Fibroblast of lung (primary cell): ENCODE data around the gene STX4. TPM values are rescaled to one million over a fixed set of nuclear protein-coding genes. Genes with fewer than 3 reads are reported as not detected.

Experiments used
- DNase-seq, 2 donors: peaks; one replicate each; pipeline versions ENCODE4 v3.0.0 to v3.0.0-alpha.2; 2010; ENCODE audit warnings: low read depth in 2 of 2
- H2AFZ ChIP-seq: 2 replicates; pipeline ENCODE4 v1.5.1; 2012; ENCODE audit warnings: low read length, control low read depth, inconsistent platforms
- H3K27ac ChIP-seq: 2 replicates; pipeline ENCODE4 v1.5.1; 2011; ENCODE audit warnings: low read length, control low read depth; ENCODE audit not compliant: insufficient read depth
- H3K27me3 ChIP-seq: 2 replicates; pipeline ENCODE4 v1.5.1; 2011; ENCODE audit warnings: mild to moderate bottlenecking, low read length; ENCODE audit not compliant: control insufficient read depth, insufficient read depth
- H3K36me3 ChIP-seq: 2 replicates; pipeline ENCODE4 v1.5.1; 2011; ENCODE audit warnings: low read length; ENCODE audit not compliant: control insufficient read depth, insufficient read depth
- H3K4me1 ChIP-seq: 2 replicates; pipeline ENCODE4 v1.5.1; 2011; ENCODE audit warnings: low read length; ENCODE audit not compliant: control insufficient read depth, insufficient read depth; ENCODE audit errors: extremely low read depth
- H3K4me2 ChIP-seq: 2 replicates; pipeline ENCODE4 v1.5.1; 2011; ENCODE audit warnings: low read length, control low read depth; ENCODE audit not compliant: insufficient read depth; ENCODE audit errors: extremely low read depth
- H3K4me3 ChIP-seq, 4 experiments: fragments of 200-600 bp in 1 of 4; sonication (generic) in 1 of 4; replicated peaks in 1 of 4; 2 replicates each; pipeline ENCODE4 v1.5.1; 2011 to 2016; ENCODE audit warnings: low read length in 4 of 4, low read depth in 3 of 4, mild to moderate bottlenecking in 3 of 4, control low read depth in 2 of 4, inconsistent platforms in 1 of 4, mixed read lengths in 1 of 4; ENCODE audit not compliant: insufficient read depth in 1 of 4; ENCODE audit errors: control extremely low read depth in 1 of 4
- H3K79me2 ChIP-seq: 2 replicates; pipeline ENCODE4 v1.5.1; 2012; ENCODE audit warnings: mild to moderate bottlenecking, low read length, inconsistent platforms; ENCODE audit not compliant: control insufficient read depth, insufficient read depth
- H3K9ac ChIP-seq: 2 replicates; pipeline ENCODE4 v1.5.1; 2011; ENCODE audit warnings: mild to moderate bottlenecking, low read length, control low read depth; ENCODE audit not compliant: insufficient read depth
- H3K9me3 ChIP-seq: 2 replicates; pipeline ENCODE4 v1.5.1; 2012; ENCODE audit warnings: low read depth, low read length; ENCODE audit not compliant: control insufficient read depth, insufficient read depth
- H4K20me1 ChIP-seq: 2 replicates; pipeline ENCODE4 v1.5.1; 2011; ENCODE audit warnings: low read length; ENCODE audit not compliant: control insufficient read depth, insufficient read depth; ENCODE audit errors: extremely low read depth
- EZH2 ChIP-seq: IDR thresholded peaks from 2 replicates; pipeline ENCODE4 v1.5.1; 2012; ENCODE audit warnings: low read length, control low read depth, mild to moderate bottlenecking; ENCODE audit errors: missing control alignments
- polyA plus RNA-seq, 2 donors: library from polyadenylated mRNA; depleted of rRNA in 1 of 2; stranded (reverse) in 1 of 2; unstranded in 1 of 2; fragments of >200 nt; gene quantifications; 2 replicates each; pipeline ENCODE4 v1.2.1, GENCODE V29; 2011 to 2012; ENCODE audit warnings: missing spikeins in 1 of 2
- total RNA-seq: library from RNA; depleted of rRNA; stranded (reverse); fragments of >200 nt; gene quantifications from 2 replicates; pipeline ENCODE4 v1.2.1, GENCODE V29; 2014
- TF ChIP-seq, protein P1 (sequence below), 2 donors: IDR thresholded peaks in 1 of 2; conservative IDR thresholded peaks in 1 of 2; 1 replicate in 1 of 2; 2 replicates in 1 of 2; pipeline ENCODE4 v1.5.1; 2011 to 2012; ENCODE audit warnings: low read length in 2 of 2, control low read depth in 1 of 2, inconsistent platforms in 1 of 2, low read depth in 1 of 2, mild to moderate bottlenecking in 1 of 2

The STX4 gene
- total and polyA plus RNA-seq, 2 donors (not counting 1 experiment from before 2014, with no cell fraction given), result 37.5 to 42.8 TPM

DNA sequence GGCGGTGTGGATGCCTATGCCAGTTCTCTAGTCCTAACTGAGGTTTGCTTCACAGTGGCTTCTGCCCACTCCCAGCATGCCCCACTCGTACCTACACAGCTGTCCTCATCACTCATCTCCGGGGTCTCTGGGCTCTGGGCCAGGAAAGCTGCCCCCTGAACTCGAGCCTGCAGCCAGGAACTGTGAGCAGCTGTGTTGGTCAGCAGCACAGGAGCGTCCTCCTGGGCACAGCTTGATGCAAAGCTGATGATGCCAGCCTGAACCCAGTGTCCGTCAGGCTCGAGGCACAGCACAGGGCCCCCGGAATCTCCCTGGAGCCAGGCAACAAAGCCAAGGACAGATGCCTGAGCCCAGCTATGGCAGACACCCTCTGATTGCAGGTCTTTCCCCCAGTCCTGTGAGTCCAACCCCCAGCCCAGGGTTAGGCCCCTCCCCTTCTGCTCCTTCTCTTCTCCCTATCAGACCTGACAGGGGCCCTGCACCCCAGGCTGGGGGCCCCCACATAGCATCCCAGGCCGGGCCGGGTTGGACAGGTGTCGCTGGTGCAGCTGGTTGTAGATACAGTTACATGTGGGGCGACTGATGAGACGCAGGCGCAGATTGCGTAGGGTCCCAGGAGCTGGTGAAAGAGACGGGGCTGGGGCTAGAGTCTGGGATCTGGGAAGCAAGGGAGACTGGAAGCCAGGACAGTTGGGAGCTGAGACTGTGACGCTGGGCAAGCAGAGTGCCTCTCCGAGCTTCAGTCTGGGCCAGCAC is 52.7 kb downstream of the STX4 start:
- no peak overlapping the region for H3K4me3 ChIP-seq
- H3K9me3 ChIP-seq, result no peaks in the 10 kb centered on the region
- peaks cover under 1% of the 10 kb centered on the region for H3K79me2 ChIP-seq
- no peak overlapping the region for H3K4me2 ChIP-seq
- H3K36me3 ChIP-seq, result peaks cover 18% of the 10 kb centered on the region
- no peaks in the 10 kb centered on the region for H3K4me1 ChIP-seq
- H3K9ac ChIP-seq, result no peak overlapping the region
- no peak overlapping the region for H2AFZ ChIP-seq
- no peak for TF ChIP-seq EZH2
- TF ChIP-seq, protein P1, sequence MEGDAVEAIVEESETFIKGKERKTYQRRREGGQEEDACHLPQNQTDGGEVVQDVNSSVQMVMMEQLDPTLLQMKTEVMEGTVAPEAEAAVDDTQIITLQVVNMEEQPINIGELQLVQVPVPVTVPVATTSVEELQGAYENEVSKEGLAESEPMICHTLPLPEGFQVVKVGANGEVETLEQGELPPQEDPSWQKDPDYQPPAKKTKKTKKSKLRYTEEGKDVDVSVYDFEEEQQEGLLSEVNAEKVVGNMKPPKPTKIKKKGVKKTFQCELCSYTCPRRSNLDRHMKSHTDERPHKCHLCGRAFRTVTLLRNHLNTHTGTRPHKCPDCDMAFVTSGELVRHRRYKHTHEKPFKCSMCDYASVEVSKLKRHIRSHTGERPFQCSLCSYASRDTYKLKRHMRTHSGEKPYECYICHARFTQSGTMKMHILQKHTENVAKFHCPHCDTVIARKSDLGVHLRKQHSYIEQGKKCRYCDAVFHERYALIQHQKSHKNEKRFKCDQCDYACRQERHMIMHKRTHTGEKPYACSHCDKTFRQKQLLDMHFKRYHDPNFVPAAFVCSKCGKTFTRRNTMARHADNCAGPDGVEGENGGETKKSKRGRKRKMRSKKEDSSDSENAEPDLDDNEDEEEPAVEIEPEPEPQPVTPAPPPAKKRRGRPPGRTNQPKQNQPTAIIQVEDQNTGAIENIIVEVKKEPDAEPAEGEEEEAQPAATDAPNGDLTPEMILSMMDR (conservative IDR thresholded peaks at IDR 0.05 in 1 of 2, IDR thresholded peaks at IDR 0.05 in 1 of 2; ENCODE audit: low read depth in 1 of 2, low read length in 2 of 2), result no peak
- no peaks in the 10 kb centered on the region for H3K27me3 ChIP-seq
- DNase-seq, result no peak
- H4K20me1 ChIP-seq, result no peaks in the 10 kb centered on the region
- no peak overlapping the region for H3K27ac ChIP-seq

DNA sequence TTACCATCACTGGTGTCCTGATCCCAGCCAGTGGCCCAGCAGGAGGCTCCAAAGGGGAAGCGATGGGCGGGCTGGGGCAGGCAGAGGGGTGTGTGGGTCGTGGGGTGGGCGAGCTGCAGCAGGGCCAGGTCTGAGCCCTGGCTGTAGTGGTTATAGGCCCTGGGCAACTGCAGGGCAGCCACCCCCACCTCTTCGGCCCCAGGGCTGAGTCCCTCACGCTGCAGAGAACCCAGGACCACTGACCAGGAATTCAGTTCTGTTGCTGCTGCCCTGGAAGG is 53.2 kb downstream of the STX4 start:
- H3K4me3 ChIP-seq, result no peak overlapping the region
- no peaks in the 10 kb centered on the region for H3K4me1 ChIP-seq
- H3K79me2 ChIP-seq, result peaks cover 4% of the 10 kb centered on the region
- peaks cover 21% of the 10 kb centered on the region for H3K36me3 ChIP-seq
- TF ChIP-seq EZH2, result no peak
- TF ChIP-seq, protein P1 (conservative IDR thresholded peaks at IDR 0.05 in 1 of 2, IDR thresholded peaks at IDR 0.05 in 1 of 2; ENCODE audit: low read depth in 1 of 2, low read length in 2 of 2), result no peak
- DNase-seq, result no peak
- H4K20me1 ChIP-seq, result no peaks in the 10 kb centered on the region
- H3K27me3 ChIP-seq, result no peaks in the 10 kb centered on the region
- no peaks in the 10 kb centered on the region for H3K9me3 ChIP-seq
- no peak overlapping the region for H2AFZ ChIP-seq
- no peak overlapping the region for H3K27ac ChIP-seq
- H3K4me2 ChIP-seq, result no peak overlapping the region
- no peak overlapping the region for H3K9ac ChIP-seq

DNA sequence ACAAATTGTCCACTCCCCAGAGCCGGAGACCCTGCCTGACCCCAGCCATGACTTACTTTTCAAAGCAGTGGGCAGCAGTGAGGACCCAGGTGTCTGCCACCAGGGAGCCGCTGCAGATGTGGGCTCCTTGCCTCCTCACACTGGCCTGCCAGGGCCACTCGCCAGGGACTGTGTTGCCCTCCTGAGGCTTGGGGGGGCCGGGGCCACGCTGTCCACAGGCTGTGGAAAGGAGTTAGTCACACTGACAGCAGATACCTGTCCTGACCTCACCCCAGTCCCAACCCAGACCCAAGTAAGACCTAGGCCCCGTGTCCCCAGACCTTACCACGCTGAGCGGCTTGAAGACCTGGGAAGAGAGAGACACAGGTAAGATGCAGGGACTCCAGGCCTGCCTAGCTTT is 54.1 kb downstream of the STX4 start:
- Histone ChIP-seq H3K9me3 (no peaks in the 10 kb centered on the region), H3K9ac (no peak overlapping the region), H3K27ac (no peak overlapping the region), H2AFZ (no peak overlapping the region), H4K20me1 (no peaks in the 10 kb centered on the region), H3K79me2 (peaks cover 7% of the 10 kb centered on the region), H3K4me1 (peaks cover 2% of the 10 kb centered on the region), H3K4me3 (no peak overlapping the region), H3K4me2 (no peak overlapping the region), H3K27me3 (no peaks in the 10 kb centered on the region), H3K36me3 (peaks cover 23% of the 10 kb centered on the region)
- TF ChIP-seq EZH2, result no peak
- TF ChIP-seq, protein P1 (conservative IDR thresholded peaks at IDR 0.05 in 1 of 2, IDR thresholded peaks at IDR 0.05 in 1 of 2; ENCODE audit: low read depth in 1 of 2, low read length in 2 of 2), result no peak
- DNase-seq, result no peak
